HG03575 (cell line): ENCODE measurements around the gene TPCN1.

Experiments
- ATAC-seq: cut with Tn5 transposase; IDR thresholded peaks from one replicate; pipeline ENCODE4 v1.9.1; 2021; ENCODE audit not compliant: unreplicated experiment, insufficient number of reproducible peaks, low FRiP score; ENCODE audit errors: extremely low read depth

TPCN1 gene

DNA sequence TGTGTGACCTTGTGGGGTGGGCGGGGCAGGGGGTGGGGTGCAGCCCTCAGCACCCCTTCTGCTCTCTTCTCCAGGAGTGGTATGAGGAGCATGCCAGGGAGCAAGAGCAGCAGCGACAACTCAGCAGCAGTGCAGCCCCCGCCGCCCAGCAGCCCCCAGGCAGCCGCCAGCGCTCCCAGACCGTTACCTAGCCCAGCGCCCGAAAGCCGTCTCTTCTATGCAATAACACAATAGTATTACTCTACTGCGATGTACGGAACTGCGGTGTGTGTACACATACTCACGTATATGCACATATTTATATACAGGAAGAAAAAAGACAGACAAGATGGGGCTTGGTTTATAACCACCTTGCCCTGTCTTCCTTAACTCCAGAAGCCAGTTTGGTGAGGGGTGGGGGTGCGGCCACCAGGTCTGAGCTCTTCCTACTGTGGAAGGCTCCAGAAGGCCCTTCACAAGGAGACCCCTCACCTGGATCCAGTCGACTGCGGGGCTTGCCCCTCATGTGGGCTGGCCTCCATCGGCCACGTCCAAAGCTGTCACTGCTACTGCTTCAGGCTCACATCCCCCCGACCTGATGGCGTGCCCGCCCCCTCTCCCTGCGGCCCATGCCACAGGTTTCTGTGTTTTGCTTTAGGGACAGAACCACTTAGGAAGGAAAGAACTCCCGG is 74.8 kb downstream of the TPCN1 start:
- no peak for ATAC-seq

DNA sequence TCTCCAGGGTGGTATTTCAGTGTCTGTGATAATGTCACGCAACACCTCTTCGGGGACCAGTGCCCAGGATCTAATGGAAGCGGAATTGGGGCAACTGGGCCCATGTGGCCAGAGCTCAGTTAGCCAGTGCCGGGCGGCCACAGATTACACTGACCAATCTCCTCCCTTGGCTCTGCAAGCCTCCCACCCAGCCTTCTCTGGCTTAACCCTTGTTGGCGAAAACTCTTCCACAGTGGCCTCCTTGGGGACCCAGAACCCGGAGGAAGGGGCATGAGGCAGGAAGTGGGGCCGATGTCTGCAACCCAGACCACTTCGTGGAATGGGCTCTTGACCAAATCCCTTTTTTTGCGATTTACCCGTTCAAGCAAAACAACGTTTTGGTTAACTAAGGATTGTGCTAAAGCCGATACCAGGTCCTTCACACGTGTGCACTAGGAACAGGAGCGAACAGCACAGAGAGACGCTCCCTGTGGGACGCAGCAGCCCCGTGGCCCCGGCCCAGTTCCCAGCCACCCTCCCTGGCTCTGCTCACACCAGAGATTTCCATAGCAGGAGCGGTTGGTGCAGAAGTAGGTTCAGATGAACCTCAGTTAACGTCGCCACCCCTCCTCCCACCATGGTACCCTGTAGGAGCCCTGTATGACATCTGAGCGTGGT is 75.4 kb downstream of the TPCN1 start:
- ATAC-seq = no peak

DNA sequence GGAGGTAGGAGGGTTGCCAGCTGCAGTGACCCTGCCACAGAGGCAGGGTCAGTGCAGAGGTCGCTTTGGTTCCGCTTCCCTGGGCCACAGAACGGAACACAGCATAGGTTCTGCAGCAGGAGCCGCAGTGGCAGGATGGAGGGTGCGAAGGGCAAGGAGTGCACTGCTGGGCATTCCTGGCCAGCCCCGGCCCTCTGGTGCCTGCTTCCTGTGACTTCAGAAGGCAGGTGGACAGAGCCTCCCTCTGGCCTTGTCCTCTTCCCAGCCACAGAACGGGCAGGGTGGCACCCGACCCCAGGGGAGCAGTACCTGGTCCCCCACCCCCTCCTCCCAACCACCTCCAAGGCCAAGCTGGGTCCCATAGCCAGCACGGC is 75.9 kb downstream of the TPCN1 start:
- ATAC-seq = no peak

DNA sequence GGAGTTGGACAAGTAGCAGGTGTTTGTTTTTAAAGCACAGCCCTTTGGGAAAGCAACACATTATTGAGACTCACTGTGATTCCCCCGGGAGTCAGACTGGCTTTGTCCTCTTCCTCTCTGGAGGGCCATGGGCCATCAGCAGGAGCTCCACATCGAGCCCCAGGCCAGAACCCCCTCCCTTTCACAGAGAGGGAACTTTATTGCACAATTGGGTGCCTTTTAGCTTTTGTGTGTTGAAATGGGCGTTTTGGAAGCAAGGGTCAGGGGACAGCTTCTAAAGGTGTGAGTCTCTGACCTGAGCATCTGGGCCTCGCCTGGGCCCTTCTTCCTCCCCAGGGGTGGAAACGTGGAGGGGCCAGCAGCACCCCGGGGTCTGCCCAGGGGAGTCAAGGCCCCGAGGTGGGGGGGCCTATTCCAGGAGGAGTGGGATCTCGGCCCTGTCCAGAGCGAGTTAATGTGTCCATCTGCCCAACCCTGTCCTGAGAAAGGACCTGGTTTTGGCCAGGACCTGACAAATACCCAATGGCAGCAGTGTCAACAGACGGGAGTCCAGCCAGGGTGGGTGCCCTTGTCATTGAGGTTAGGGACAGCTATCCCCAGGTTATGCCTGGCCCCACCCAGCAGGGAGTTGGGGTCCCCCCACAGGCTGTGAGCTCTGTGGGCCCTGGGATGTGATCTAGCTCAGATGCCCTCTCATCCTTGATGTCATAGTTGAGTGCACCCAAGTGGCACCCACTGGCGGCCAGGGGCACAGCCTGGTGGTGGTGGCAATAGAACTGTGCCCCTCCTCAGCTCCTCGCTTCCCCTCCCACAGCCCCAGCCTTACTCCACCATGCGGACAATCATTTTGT is 76.6 kb downstream of the TPCN1 start:
- no peak for ATAC-seq

DNA sequence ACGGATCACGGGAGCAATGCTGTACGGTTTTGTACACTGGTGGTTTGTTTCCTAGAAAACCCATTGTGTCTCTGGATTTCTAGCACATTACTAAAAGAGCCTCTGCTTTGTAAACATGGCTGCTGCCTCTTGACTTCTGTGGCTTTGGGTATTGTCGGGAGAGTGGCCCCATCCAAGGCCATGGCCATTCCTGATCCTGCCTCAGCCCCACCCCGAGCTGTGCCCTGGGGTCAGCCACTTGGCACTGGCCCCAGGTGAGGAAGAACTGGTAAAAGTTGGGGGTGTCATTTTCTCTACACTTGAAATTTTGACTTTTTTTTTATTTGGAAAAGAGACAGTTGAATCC is 77.2 kb downstream of the TPCN1 start:
- ATAC-seq = no peak

DNA sequence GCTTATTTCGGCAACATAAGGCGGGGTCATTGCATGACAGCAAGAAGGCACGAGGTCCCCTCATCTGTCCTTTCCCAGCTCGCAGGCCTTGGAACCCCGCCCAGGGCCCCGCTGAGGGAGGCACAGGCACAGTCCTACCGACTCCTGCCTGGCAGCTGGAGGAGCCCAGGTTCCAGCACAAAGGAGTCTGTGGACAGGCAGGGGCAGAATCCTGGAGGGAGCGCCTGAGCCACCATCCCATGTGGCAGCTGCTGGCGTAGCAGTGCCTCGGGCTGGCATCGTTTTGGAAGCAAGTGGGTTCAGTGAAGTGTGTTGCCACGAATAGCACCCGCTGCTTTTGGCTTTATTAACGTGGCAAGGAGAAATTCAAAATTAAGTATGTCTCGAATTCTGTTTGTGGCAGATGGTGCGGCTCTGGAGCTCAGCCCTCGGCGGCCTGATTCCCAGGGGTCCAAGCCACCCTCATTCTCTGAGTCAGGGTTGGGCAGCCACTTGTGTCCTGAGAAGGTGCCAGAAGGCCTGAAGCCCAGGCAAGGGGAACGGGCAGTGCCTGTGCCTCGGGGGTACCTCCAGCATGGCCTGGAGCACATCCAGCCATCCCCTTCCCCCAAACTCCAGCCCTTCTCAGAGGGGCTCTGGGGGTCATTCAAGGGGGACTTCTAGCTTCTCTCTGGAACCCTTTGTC is 77.7 kb downstream of the TPCN1 start:
- no peak for ATAC-seq

DNA sequence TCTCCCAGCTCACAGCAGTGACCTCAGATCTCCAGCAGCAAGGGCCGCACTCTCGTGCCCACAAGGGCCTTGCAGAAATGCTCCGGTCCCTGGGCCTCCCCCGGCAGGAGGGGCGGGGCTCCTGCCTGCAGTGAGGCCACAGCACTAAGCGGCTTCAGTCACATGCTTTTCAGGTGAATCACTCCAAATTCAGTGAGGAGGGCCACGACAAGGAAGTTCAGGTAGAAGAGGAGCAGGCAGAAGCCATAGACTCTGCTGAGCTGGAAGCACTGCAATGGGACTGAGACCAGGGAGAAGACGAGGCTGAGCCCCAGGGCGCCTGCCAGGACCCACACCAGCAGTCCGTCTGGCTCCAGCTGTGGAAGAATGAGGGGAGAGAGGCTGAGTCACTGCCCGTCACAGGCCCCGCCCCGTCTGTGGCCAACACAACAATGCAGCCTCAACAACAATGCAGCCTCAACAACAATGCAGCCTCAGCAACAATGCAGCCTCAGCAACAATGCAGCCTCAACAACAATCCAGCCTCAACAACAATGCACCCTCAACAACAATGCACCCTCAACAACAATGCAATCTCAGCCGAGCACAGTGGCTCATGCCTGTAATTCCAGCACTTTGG is 78.5 kb downstream of the TPCN1 start:
- no peak for ATAC-seq

DNA sequence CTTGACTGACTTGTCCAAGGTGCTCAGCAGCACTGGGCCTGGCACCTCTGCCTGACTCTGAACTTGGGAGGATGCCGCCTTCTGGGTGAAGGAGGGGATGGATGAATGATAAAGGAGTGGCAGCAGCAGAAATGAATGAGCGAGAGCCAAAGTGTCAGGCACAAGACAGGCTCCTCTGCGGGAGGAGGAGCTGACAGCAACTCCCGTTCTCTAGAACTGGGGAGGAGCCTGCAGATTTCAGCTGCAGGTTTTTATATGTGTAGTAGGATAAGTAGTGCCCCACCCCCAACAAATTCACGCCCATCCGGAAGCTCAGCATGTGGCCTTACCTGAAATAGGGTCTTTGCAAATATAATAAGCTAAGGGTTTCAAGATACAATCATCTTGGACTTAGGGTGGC is 80.5 kb downstream of the TPCN1 start:
- no peak for ATAC-seq

DNA sequence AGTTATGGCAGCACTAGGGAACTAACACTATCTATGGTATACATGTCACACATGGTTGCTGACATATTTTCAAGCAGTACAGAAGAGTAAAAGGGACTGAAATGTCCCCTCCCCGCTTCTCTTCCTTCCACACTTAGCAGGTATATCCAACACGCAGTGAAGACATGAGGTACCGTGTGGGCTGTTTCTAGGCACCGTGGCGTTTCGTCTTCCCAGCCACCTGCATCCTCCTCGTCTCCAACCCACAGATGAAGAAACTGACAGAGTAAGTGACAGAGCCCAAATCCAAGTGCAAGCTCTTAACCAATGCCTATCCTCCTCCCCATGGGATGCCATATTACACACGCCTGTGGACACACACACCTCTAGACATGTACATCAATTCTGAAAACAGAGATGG is 81.2 kb downstream of the TPCN1 start:
- ATAC-seq = no peak

DNA sequence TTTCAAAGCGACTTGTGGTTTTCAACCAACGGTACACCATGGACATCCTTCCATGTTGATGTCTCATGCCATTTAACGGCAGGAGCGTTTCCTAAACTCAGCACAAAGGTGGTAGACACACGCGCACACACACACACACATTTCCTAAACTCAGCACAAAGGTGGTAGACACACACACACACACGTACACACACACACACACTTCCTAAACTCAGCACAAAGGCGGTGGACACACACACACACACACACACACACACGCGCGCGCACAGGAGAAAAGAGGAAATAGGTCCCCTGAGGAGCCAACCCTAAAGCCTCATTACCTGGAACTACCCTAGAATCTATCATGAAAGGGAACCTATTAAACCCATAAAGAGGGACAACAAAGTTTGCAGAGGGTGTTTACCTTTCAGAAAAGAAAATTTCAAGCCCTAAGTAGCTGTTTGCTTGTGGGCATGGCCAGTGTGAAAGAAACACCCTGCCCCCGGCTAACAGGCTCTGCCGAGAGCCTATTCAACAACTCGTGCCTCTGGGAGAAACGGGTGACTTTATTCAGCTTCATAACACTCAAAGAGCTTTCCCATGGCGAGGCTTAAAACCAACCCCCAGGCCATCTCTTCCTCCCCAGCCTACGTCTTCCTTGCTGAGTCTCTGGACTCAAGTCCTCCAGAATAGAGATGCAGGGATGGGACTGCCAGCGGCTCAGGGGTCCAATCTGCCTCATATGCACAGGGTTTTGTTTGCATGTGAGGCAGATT is 81.8 kb downstream of the TPCN1 start:
- no peak for ATAC-seq

DNA sequence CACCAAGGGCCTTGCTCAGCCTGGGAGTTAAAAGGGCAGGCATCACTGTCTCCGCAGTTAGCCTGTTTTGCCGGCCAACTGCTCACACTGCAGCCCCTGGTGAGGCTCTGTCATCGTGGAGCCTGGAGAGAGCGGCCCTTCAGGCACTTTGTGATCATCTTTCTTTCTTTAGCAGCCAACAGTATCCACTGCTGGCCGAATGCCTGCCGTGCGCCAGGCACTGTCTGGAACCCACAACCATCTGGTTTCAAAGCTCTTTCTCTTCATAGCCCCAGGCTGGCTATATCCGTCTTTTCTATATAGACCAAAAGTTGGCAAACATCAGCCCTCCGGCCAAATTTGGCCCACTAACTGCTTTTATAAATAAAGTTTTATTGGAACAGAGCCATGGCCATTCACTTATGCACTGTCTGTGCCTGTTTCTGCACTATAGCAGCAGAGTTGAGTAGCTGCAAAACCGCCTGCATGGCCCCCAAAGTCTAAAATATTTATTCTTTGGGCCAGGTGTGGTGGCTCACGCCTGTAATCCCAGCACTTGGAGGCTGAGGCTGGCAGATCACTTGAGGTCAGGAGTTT is 84.1 kb downstream of the TPCN1 start:
- no peak for ATAC-seq

DNA sequence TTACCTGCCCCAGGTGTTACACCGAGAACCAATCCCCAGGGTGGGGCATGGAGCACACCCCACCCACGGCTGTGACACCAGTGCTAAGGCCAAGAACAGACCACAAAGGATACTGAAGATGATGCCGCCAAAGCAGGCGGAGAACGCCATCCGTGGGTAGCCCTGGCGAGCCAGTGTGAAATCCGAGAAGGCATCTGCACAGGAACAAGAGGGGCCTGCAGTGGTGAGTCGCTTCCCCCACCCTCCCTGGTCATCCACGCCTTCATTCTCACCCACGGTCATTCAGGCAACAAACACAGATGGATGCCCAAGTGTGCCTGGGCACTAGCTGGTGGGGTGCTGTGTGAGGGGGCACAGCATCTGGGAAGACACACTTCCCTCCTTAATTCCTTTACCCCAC is 85.1 kb downstream of the TPCN1 start:
- no peak for ATAC-seq

DNA sequence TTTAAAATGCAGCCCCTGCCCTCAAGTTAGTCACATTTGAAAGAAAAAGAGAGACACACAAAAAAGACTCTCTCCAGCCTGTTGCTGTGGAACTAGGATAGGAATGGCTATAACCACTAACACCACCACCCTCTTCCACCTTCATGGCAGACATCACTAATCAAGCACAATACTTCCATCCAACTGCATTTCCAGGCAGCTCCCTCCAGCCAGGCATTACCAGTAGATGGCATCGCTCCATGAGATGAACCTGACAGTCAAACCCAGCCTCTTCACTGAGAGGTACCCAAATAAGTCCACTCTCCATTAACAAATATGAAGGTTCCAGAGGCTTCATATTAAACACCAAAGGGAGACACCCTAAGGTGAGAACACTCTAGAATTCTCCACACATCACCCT is 89.2 kb downstream of the TPCN1 start:
- ATAC-seq = no peak

DNA sequence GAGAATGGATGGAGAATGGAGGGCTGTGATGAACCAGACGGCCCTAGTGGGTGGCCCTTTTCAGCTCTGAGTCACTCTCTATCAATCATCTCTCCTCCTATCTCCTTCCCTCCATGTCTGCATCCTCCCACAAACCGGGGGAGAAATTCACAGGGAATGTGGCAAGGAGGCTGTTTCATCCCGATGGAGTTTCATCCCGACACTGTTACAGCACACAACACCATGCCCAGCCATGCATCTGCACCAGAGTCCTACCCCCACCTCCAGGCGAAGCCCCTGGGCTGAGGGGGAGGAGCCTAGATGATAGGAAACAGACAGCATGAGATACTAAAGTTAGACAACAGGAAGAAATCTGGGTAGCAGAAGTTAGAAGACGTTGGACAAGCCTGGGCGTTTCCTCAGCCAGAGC is 92.9 kb downstream of the TPCN1 start:
- no peak for ATAC-seq

DNA sequence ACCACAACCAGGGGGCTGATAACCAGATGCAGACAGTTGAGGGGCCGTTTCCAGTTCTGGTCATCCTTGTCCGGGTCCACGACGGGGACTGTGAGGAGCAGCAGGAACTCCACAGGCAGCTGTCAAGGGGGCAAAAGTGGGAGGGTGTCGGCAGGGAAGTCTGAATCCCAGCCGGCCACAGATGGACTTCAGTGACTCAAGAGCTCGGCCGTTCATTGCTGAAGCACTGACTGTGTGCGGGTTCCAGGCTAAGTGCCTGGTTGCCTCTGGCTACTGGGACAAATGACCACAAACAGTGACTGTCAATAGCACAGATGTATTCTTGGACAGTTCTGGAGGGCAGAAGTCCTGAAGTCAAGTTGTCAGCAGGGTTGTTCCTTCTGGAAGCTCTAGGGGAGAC is 94.1 kb downstream of the TPCN1 start:
- ATAC-seq = no peak

DNA sequence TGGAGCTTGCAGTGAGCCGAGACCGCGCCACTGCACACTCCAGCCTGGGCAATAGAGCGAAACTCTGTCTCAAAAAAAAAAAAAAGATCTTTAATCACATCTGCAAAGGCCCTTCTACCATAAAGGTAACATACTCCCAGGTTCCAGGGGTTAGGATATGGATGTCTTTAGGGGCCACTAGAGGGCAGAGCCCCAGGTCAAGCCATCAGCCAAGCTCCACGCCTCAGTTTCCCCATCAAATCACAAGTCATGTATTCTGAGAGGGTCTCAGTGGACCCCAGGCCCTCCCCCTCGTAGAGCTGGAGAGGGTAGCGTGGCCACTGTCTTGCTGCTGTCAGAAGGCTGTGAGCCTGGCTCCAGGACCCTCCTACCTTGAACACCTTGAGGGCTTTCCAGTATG is 94.9 kb downstream of the TPCN1 start:
- ATAC-seq = no peak

DNA sequence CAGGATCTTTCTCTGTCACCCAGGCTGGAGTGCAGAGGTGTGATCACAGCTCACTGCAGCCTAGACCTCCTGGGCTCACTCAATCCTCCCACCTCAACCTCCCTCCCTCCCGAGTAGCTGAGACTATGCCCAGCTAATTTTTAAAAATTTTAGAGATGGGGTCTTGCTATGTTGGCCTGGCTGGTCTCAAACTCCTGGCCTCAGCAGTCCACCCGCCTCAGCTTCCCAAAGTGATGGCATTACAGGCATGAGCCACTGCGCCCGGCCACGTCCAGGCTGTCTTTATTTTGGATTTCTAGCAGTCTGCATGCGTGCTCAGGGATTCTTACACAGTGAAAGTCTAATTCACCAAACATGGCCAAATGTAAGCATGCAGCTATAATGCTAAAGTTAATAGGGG is 95.9 kb downstream of the TPCN1 start:
- ATAC-seq = no peak

DNA sequence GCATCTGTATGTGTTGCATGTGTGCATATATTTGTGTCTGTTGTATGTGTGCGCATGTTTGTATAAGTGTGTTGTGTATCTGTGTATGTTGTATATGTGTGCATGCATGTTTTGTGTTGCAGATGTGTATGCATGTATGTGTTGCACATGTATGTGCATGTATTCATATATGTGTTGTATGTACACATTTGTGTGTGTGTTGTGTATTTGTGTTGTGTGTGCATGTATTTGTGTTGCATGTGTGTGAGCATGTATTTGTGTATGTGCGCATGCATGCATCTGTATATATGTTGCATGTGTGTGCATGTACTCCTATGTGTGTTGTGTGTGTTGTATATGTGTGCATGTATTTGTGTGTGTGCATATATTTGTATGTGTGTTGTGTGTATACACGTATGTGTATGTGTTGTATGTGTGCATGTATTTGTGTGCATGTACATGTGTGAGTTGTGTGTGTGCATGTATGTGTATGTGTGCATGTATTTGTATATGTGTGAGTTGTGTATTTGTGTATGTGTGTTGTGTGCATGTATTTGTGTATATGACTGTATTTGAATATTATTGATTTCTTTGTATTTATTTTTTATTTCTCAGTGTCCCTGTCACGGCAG is 96.9 kb downstream of the TPCN1 start:
- no peak for ATAC-seq
